NCI-H2196 (cell line): ENCODE measurements around the gene ARAP1.

Experiments used
- DNase-seq: peaks from one replicate; lab custom pipeline; 2025; ENCODE audit not compliant: unreplicated experiment; lab: John Stamatoyannopoulos, UW

ARAP1 gene

DNA sequence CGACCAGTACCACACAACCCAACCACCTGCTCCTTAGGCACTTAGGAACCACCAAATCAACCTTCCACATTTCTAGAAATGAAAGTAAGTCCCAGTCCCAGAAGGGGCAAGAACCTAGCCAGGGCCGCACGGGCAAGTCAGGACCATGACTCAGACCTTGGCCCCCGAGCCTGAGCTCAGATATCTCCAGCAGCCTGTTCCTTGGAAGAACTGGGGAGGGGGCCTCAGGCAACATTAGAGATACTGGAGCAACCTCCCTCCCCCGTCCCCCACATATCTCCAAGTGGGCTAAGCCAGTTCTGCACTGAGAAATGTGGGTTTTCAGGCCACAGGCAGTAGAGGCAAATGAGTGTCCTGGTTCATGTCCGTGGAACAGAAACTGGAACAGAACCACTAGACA is 7.7 kb downstream of the ARAP1 start:
- no peak for DNase-seq

DNA sequence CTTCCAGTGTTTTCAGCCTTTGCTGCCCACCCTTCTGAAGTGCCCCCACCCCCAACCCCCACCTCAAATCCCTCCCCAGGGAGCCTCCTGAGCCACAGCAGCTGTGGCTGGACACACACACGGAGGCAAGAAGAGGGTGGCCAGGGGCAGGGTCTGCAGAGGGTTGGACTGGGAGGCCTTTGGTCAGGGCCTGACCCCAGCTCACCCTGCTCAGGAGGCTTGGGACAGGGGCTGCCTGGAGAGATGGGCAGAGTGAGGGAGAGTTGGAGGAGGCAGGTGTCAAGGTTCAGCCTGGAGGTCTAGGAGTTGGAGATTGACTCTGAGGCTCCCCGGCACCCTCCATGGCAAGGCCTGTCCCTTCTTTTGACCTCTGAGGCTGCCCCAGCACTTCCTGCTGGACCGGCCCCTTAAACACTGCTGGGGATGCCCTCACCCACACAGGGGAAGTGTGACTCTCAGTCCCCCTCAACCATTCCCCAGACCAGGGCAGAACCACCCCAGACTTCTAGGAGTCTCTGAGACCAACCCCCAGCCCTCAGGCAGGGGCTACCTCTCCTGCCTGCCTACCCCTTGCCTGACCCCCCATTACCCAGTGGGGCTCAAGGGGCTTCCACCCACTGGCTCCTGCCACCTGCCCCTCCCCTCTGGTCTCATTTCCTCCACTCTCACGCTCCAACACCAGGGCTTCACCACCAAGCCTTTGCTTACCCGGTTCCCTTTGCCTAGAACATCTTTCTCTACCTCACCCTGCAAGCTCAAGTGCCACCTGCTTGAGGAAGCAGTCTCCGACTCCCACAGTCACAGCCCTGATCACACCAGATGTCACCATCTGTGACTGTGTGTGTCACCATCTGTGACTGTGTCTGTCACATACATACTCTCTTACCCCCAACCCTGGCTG is 8.6 kb downstream of the ARAP1 start:
- DNase-seq = no peak

DNA sequence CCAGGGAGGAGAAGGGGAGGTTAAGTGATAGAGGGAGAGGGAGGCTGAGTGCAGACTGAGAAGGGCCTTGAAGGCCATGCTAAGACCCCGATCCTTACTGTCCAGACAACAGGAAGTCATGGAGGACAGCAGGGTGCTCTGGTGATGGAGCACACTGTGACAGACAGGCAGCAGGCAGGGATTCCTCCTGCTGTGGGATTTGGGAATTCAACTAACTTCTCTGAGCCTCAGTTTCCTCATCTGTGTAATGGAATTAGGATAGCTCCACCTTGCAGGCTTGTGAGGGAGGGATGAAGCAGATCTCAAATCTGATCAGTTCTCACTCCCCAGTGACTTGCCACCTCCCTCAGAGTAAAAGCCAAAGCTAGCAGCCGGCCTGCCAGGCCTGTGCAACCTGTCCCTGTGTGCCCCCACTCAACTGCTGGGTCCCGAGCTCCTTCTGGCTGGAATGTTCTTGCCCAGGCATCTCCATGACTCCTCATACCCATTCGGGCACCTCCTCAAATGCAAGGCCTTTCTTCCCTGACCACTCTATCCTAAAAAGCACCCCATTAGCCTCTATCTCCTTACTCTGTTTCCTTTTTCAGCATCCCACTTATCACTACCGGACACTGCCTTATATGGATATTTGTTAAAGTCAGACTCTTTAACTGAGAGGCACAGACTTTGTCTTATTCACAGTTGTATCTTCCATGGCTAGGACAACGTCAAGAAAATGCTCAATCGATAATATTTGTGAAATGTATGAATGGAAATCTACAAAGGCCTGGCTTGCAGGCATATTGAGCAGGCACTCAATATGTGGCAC is 9.5 kb downstream of the ARAP1 start:
- DNase-seq = no peak

DNA sequence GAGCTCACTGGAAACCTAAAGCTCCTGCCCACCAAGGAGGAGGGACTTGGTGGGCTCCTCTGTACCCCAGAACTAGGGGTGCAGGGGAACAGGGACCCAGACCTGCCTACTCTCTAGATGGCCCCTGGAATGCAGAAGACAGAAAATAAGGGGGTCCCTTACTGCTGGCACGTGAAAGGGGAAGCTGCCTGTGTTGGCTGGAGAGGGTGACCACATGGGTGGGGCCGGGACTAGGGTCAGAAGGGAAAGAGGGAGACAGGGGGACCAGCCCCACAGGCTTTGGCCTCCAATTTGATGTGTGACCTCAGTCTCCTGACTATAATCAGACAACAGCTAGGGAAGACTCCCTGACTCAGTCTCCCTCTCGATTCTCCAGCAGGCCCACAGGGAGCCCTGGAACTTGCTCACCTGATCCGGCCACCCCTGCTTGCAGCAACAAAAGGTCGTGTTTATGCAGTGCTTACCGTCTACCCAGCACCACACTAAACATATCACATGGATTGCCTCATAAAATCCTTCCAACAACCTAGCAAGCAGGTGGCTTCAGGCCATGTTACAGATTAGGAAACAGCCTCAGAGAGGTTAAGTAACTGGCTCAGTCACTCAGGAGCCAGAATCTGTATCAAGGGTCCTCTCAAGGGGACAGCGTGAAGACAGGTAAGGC is 10.2 kb downstream of the ARAP1 start:
- DNase-seq = peak; percentile 57

DNA sequence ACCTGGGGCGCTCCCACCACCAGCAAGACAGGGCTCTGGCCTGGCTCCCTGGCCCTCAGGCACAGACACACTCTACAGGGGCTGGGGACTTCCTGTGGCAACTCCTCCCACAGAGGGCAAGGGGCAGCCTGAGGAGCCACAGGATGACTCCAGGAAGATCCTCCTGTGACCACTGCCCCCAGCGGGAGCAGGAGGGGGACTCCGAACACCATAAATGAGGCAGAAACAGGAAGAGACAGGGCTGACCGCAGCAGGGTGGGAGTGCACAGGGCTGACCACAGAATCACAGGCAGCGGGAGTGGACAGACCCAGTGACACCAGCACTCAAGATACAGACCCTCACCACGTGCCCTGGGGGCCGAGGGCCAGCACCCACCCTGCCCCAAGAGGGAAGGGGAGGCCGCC is 10.8 kb downstream of the ARAP1 start:
- DNase-seq = no peak

DNA sequence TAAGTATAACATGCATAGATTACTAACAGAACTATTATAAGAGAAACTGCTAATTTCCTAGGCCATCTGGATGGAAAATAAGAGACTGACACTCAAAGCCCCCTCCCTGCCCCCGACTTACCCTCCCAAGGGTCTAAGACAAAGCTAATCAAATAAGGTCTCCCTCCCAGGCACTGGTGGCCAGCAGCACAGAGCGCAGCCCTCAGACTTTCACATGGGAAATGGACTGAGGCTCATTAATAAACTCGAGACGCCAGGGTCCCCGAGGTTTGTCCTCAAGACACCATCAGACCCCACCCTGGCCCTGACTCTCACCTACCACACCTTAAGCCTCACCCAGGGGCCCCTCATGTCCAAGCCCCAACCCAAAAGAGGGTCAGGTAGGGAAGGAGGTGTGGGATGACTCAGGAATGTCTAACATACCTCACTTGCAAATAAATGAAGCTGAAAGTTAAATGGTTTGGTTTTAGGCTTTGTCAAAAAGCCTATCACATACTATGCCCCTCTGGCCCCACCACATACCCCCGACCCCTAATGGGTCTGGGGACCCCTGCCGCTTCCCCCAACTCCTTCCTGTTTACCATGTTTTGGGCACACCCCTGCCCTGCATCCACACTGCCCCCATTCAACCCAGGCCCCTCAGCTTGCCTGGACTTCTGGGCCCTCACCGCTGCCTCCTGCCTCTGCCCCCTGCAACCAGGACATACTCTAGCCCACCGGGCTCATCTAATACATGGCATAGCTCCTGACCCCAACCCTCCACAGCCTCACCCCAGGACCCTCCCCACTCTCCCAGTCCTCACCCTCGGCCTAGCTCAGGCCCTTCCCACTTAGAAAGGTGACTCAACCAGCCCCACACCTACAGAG is 11.4 kb downstream of the ARAP1 start:
- no peak for DNase-seq

DNA sequence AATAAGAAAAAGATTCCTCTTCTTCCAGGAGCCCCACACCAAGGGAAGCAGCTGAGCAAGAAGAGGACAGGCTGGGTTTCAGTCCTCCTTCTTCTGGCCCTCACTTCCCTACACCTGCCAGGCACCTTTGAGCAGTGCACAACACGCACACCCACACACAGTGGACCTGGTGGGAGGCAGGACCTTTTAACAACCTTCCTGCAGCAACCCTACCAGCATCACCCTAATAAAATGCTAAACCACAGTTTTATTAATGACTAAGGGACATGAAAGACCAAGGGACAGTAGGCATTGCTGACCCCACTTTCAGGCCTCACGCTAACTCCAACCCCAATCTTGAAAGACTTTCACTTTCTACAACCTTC is 12.2 kb downstream of the ARAP1 start:
- DNase-seq = no peak

DNA sequence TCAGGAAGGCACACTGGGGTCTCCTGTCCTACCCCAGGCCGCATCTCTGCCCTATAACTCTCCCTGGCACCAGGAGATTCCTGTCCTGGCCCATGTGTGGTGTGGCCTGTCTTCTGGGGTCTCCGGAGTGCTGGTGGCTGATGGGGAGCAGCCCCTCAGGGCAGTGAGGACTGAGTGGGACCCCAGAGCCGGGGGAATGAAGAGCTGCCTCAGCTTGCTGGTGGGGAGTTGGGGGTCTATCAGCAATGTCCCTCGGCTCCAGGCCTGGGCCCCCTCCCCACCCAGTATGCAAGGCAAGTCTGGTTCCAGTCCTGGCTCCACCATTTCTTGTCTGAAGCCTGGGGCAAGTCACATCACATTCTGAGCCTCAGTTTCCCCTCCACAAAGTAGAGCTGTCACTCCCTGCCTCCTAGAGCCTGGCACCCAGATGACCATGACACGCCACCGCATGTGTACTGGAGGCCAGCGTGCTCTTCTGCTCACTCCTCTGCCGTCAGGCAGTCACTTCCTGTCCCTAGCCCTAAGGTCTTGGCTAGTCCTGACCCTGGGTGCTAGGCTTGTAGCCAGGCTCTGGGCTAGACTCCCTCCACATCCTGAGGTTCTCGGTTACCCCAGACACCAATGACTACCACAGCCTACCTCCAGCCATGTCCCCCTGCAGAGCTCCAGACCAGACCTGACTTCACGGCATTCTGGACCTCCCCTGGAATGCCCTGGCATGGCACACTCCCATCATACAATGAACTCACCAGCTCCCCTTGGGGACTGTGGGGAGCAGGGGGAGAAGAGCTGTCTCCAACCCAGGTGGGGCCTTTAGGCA is 12.8 kb downstream of the ARAP1 start:
- DNase-seq = no peak

DNA sequence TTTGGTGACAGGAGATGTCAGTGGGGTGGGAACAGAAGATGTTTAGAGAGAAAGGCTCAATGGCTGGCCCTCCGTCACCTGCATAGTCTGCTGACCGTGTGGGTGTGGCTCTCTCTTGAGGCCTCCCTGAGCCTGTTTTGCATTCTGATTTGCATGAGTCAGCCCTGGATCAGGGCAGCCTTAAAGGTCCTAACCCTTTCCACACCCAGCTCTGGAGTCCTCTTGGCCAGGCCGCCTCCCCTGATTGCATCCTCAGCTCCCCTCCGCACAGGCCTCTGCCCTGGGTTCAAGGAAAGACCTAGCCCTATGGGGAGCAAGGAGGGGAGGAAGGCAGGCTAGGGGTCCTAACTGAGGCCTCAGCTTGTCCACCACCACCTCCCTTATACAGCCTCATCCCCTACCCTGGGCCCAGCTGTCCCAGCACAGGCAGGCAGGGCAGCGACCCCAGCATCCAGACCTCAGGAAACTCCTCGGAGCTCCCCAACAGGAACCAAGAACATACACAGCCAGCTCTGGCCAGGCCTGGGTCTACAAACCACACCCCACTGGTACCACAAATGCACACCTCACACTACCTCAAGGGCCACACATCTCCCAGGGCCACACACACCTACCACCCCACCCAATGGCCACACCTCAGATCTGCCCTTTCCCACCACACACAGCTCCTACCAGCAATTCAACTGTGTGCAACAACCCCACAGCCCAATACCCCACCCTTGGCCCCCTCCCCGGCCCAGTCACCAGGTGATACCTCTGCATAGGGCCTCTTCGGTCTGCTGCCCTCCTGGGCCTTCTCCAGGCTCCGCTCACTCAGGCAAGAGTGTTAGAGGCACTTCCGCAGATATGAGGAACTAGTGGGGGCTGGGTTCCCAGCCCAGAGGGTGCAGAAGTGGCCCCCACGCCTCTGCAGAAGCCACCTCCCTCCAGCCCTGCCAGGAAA is 13.7 kb downstream of the ARAP1 start:
- DNase-seq = no peak

DNA sequence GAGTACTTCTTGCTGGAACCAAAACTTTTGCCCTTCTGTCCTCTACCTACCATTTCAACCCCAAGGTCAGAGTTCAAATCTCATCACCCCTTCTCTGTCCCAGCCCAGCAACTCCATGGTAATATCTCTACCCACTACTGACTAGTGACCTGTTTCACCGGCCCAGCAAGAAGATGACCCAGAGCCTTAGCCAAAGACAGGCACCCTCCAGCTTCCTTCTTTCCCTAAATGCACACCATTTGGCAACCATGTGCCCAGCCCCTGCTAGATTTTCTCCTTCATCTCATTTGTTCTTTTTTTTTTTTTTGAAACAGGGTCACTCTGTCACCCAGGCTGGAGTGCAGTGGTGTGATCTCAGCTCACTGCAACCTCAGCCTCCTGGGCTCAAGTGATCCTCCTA is 14.9 kb downstream of the ARAP1 start:
- DNase-seq = no peak

DNA sequence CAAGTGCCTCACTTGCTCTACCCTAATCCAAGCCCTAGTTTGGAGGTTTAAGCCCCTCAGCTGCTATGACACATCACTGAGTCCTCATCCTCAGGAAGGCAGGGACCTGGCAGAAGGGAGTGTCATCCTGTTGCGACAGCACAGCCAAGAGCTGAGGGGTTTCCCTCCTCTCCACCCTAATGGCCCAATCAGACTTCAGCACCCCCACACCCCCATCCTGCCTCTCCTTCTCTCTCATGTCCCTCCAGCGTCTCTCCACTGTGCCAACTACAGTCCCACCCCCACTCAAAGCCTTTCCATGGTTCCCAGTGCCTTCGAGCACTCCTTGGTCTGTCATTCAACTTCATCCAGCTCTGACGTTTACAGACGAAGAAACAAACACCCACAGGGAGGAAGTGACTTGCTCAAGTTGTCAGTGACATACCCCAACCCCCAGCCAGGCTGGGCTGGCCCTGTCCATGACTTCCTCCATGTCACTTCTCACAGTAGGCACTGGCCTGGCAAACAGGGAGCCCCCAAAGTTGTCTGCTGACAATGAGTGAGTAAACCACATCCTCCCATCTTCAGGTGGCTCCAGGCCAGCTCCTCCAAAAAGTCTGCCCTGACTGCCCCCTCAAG is 15.6 kb downstream of the ARAP1 start:
- DNase-seq = no peak

DNA sequence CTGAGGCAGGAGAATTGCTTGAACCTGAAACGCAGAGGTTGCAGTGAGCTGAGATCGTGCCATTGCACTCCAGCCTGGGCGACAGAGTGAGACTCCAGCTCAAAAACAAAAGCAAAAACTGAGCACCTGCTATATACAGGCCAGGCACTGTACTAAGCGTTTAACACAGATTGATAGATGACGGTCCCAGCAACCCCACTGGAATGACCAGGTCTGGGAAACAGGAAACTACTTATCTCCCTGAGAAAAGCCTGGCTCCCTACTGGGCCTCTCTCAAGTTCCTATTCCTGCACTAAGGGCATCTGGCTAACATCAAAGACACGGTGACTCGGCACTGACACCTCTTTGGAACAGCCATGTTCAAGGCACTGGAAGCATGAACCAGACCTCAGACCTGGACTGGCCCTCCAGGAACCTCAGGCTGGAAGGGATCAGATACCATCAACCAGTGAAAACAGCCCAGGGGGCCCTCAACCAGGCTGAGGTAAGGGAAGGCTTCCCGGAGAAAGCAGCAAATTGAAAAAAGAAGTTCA is 16.6 kb downstream of the ARAP1 start:
- DNase-seq = no peak

DNA sequence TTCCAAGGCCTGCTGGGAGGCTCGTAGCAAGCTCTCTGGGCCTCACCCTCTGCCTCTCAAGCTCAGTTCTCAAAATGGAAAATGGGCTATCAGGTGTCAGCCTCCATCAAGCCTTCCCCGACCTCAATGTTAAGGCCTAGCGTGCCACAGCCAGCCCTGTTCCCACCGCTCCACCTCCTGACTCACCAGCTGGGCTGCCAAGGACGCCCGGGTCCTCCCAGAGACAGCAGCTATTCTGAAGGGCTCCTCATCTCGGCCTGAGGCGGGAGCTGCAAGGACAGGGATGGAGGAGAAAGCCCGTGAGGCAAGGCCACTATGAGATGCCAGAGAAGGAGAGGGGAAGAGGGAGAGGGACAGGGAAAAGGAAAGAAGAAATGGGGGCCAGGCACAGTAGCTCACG is 19.9 kb downstream of the ARAP1 start:
- peak; percentile 8 for DNase-seq

DNA sequence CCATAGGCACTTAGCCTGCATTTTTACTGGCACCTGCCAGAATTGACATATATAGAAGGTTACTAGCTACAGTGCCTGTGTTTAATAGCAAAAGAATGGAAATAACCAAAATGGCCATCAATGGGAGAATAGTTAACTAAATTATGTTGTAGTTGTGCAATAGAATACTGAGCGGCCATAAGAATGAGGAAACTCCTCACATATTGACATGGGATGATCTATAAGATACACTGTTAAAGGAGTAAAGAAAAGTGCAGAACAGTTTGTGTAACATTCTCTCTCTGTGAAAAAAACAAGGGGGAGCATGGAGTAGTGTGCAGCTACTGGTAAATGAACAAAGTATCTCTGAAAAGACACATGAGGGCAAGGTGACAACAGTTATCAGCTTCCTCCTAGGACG is 21.5 kb downstream of the ARAP1 start:
- no peak for DNase-seq

DNA sequence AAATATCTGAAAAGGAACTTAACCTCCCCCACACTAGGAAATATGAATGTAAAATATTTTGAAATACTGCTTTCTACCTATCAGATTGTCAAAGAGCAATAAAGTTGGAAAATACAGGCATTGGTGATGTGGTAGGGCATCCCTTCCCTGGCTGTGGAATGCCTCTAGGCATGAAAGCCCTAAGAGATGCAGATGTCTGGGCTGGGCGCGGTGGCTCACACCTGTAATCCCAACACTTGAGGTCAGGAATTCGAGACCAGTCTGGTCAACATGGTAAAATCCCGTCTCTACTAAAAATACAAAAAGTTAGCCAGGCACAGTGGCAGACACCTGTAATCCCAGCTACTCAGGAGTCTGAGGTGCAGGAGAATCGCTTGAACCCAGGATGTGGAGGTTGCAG is 22.0 kb downstream of the ARAP1 start:
- DNase-seq = no peak

DNA sequence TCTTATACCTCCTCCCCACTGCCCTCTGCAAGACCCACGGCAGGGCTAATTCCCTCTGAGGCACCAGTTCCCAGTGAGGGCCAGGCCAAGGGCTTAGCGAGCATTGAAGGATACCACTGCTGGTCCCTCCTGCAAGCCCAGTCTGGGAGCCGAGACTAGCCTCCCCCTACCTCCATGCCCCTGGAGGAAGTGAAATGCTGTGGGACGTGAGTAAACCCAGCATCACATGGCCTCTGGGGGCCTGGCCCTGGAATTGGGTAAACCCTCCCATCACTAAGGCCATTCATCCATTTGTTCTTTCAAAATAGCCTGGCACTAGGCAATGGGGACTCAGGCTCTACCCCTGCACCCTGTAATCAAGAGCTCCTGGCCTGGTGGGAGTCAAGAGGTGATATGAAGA is 24.7 kb downstream of the ARAP1 start:
- DNase-seq = no peak

DNA sequence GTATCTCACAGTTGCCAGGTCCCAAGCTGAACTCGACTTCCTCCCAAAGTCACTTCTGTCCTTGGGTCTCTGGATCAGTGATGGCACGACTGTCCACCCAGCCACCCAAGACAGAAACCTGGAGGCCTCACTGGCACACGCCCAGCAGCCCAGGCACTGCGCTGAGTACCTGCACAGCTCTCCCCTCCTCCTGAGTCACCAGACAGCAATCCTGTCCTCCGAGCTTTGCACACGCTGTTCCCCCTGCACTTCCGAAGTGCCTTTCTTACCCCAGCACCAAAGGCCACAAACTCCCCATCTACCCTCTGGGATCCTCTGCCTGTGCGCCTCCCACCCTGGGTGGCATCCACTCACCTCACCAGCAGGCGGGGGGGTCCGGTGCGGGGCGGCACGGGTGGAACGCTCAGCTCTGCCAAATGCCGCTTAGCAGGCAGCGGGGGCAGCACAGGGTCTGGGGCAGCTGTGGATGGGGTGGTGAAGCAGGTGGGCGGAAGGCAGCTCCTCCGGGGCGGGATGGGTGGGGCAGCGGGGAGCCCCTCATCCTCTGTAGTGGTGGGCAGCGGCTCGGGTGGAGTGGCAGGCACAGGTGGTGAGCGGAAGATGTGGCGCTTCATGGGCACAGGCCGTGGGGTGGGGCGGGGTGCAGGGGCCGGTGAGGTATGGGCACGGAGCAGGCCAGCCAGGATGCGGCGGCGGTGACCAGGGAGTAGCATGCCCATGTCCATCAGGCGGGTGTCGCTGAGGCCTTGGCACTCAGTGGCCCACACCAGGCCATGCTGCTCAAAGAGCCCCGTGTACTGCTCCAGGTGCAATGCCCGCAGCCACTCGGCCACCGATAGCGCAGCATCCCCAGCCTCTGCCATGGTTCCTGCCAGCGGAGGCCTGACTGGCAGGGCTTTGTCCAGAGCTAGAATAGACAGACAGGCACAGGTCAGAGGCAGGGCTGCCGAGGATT is 25.7 kb downstream of the ARAP1 start:
- DNase-seq = no peak
